SK-N-SH treated with all-trans-retinoic acid at 6 μM for 48 hours (cell line): ENCODE results near the gene ZBTB5.
A peak's percentile ranks its signal among the peaks of the same experiment; 100 is the strongest.
"Not testable (repeated sequence)": the region's sequence is repeated elsewhere in the genome, so short reads cannot be mapped to it uniquely, and the experiment has no call there.

ENCODE experiments used
- ATAC-seq: fragments of 200-7000 bp; cut with Tn5 transposase; 3 replicates; pipeline ENCODE4 v1.9.1; 2020; ENCODE audit warnings: mild to moderate bottlenecking, moderate library complexity
- ARNTL ChIP-seq: fragments of 450-650 bp; formaldehyde crosslinking; IDR thresholded peaks from 2 replicates; pipeline ENCODE4 v1.5.0; 2020; ENCODE audit warnings: low read depth, mild to moderate bottlenecking, moderate library complexity, borderline replicate concordance
- BACH2 ChIP-seq: fragments of 250-450 bp; sonication (Bioruptor Pico); IDR thresholded peaks from 2 replicates; pipeline ENCODE4 v1.9.0; 2021; ENCODE audit warnings: mild to moderate bottlenecking, borderline replicate concordance
- CREB5 ChIP-seq: fragments of 250-450 bp; sonication (Bioruptor Pico); IDR thresholded peaks from 2 replicates; pipeline ENCODE4 v1.5.1; 2020; ENCODE audit warnings: low read depth, mild to moderate bottlenecking, moderate library complexity
- CSDC2 ChIP-seq: fragments of 250-450 bp; sonication (Bioruptor Pico); IDR thresholded peaks from 2 replicates; pipeline ENCODE4 v1.5.0; 2020; ENCODE audit warnings: mild to moderate bottlenecking, moderate library complexity
- ESRRG ChIP-seq: fragments of 250-450 bp; sonication (Bioruptor Pico); IDR thresholded peaks from 2 replicates; pipeline ENCODE4 v1.6.1; 2021; ENCODE audit warnings: mild to moderate bottlenecking
- GLIS3 ChIP-seq: fragments of 250-450 bp; sonication (Bioruptor Pico); IDR thresholded peaks from 2 replicates; pipeline ENCODE4 v1.5.0; 2020; ENCODE audit warnings: mild to moderate bottlenecking, moderate library complexity
- ISL1 ChIP-seq: fragments of 250-450 bp; sonication (Bioruptor Pico); IDR thresholded peaks from 2 replicates; pipeline ENCODE4 v2.1.2; 2022; ENCODE audit warnings: mild to moderate bottlenecking, moderate library complexity
- OSR1 ChIP-seq: fragments of 250-450 bp; sonication (Bioruptor Pico); IDR thresholded peaks from 2 replicates; pipeline ENCODE4 v1.8.0; 2022; ENCODE audit warnings: moderate library complexity, mild to moderate bottlenecking, inconsistent platforms
- PPARA ChIP-seq: fragments of 250-450 bp; sonication (Bioruptor Pico); IDR thresholded peaks from 2 replicates; pipeline ENCODE4 v1.5.0; 2020; ENCODE audit warnings: mild to moderate bottlenecking, borderline replicate concordance
- SNAI2 ChIP-seq: fragments of 250-450 bp; sonication (Bioruptor Pico); IDR thresholded peaks from 2 replicates; pipeline ENCODE4 v1.5.0; 2020; ENCODE audit warnings: mild to moderate bottlenecking, moderate library complexity
- TCF4 ChIP-seq: fragments of 250-450 bp; sonication (Bioruptor Pico); IDR thresholded peaks from 2 replicates; pipeline ENCODE4 v1.8.0; 2021; ENCODE audit warnings: mild to moderate bottlenecking, moderate library complexity, borderline replicate concordance
- TOX ChIP-seq: fragments of 250-450 bp; sonication (Bioruptor Pico); IDR thresholded peaks from 2 replicates; pipeline ENCODE4 v1.8.0; 2021; ENCODE audit warnings: mild to moderate bottlenecking, moderate library complexity, borderline replicate concordance
- ZC3H10 ChIP-seq: fragments of 250-450 bp; sonication (Bioruptor Pico); IDR thresholded peaks from 2 replicates; pipeline ENCODE4 v1.5.1; 2021; ENCODE audit warnings: mild to moderate bottlenecking, moderate library complexity
- ZFP3 ChIP-seq: fragments of 250-450 bp; sonication (Bioruptor Pico); IDR thresholded peaks from 2 replicates; pipeline ENCODE4 v1.5.0; 2020; ENCODE audit warnings: mild to moderate bottlenecking, moderate library complexity
- ZFP30 ChIP-seq: fragments of 450-650 bp; formaldehyde crosslinking; IDR thresholded peaks from 2 replicates; pipeline ENCODE4 v1.5.0; 2022; ENCODE audit warnings: mild to moderate bottlenecking, moderate library complexity
- ZNF565 ChIP-seq: fragments of 450-650 bp; formaldehyde crosslinking; conservative IDR thresholded peaks from 2 replicates; pipeline ENCODE4 v1.5.0; 2020; ENCODE audit warnings: low read depth, mild to moderate bottlenecking, moderate library complexity
- ZNF70 ChIP-seq: fragments of 450-650 bp; formaldehyde crosslinking; IDR thresholded peaks from 2 replicates; pipeline ENCODE4 v1.5.0; 2020; ENCODE audit warnings: mild to moderate bottlenecking, moderate library complexity
- ZNF8 ChIP-seq: fragments of 450-650 bp; formaldehyde crosslinking; IDR thresholded peaks from 2 replicates; pipeline ENCODE4 v1.5.0; 2020; ENCODE audit warnings: mild to moderate bottlenecking, moderate library complexity
- TF ChIP-seq, protein P1 (sequence below): fragments of 250-450 bp; sonication (Bioruptor Pico); IDR thresholded peaks from 2 replicates; pipeline ENCODE4 v1.8.0; 2021; ENCODE audit warnings: low read depth, mild to moderate bottlenecking, moderate library complexity, borderline replicate concordance

ZBTB5 gene

GRCh38 chr9:37512437-37512836 lies 47.2 kb upstream of the ZBTB5 start:
- ATAC-seq = no peak
- no peak for TF ChIP-seq ZNF70 (CRISPR knock-in tag)
- TF ChIP-seq ZFP3 (CRISPR knock-in tag) = no peak
- TF ChIP-seq, protein P1, sequence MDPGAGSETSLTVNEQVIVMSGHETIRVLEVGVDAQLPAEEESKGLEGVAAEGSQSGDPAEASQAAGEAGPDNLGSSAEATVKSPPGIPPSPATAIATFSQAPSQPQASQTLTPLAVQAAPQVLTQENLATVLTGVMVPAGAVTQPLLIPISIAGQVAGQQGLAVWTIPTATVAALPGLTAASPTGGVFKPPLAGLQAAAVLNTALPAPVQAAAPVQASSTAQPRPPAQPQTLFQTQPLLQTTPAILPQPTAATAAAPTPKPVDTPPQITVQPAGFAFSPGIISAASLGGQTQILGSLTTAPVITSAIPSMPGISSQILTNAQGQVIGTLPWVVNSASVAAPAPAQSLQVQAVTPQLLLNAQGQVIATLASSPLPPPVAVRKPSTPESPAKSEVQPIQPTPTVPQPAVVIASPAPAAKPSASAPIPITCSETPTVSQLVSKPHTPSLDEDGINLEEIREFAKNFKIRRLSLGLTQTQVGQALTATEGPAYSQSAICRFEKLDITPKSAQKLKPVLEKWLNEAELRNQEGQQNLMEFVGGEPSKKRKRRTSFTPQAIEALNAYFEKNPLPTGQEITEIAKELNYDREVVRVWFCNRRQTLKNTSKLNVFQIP (CRISPR knock-in tag) = no peak
- no peak for TF ChIP-seq CSDC2 (CRISPR knock-in tag)

DNA sequence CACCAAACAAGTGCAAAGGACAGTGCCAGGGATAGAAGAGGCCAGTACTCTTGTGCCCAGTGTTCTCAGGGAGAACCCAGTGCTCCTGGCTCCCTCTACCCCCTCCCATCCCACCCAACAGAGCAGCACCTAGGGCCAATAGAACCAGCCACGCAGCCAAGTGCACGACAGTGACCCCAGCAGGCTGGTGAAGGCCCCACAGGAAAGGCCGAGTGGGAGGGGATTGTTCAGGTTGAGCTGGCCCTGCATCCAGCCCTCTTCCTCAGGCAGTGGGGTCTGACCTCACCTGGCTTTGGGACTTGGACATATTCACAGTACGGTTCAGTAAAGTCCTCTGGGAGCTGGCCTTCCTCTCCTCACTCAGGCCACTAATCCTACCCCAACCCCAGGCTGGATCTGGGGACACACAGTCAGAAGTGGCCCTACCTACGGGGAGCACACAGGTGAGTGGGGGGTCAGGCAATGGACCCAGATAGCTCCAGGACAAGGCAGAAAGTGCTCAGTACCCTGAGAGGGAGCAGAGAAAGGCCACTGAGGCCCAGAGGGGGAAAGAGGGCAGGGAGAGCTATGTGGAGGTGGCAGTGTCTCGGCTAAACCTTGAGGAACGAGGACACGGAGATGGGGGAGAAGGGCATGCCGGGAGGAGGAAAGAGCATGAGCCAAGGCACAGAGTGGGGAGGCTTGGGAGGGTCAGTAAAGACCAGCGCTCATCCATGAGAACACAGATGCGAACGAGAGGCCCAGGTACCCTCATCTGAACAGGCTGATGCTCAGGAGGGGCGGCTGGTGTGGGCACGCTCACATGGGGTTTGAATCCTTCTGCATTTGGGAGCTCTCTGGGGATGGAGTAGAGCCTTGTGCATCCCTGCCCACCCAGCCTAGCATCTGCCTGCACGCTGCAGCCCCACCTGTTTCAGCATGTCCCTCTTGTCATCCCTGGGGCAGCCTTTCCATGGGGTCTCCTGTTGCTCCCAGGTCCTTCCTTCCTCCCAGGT lies 46.1 kb upstream of the ZBTB5 start:
- peak; percentile 63 for ATAC-seq
- TF ChIP-seq GLIS3 (CRISPR knock-in tag) (no peak), PPARA (CRISPR knock-in tag) (no peak), OSR1 (no peak), TOX (CRISPR knock-in tag) (no peak), ZFP3 (CRISPR knock-in tag) (no peak), TCF4 (CRISPR knock-in tag) (no peak), ZNF70 (CRISPR knock-in tag) (no peak), CREB5 (CRISPR knock-in tag) (no peak), ZC3H10 (no peak), BACH2 (CRISPR knock-in tag) (no peak), ISL1 (no peak), ARNTL (no peak), ZFP30 (no peak)

DNA sequence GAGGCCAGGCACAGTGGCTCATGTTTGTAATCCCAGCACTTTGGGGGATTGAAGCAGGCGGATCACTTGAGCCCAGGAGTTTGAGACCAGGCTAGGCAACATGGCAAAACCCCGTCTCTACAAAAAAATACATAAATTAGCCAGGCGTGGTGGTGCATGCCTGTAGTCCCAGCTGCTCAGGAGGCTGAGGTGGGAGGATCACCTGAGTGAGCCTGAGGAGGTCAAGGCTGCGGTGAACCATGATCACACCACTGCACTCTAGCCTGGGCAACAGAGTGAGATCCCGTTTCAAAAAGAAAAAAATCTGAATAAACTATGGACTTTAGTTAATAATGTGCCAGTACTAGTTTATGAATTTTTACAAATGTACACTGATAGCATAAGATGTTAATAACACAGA lies 44.8 kb upstream of the ZBTB5 start:
- ATAC-seq = not testable (repeated sequence)

DNA sequence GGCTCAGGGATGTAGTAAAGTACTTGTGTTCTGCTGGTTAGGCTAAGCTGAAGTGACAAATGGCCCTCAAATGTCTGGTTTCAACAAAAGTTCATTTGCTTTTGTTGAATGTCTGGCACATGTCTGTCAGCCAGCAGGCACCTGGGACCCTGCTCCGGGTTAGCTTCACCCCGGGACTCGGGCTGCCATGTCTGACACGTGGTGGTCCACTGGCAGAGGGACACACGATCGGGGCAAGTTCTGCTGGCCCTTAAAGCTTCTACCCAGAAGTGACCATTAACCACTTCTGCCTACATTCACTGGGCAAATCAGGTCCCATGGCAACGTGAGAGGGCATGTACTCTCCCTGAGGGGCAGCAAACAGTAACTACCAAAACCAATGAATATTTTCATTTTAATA lies 44.3 kb upstream of the ZBTB5 start:
- no peak for ATAC-seq
- TF ChIP-seq ZFP30 = no peak

DNA sequence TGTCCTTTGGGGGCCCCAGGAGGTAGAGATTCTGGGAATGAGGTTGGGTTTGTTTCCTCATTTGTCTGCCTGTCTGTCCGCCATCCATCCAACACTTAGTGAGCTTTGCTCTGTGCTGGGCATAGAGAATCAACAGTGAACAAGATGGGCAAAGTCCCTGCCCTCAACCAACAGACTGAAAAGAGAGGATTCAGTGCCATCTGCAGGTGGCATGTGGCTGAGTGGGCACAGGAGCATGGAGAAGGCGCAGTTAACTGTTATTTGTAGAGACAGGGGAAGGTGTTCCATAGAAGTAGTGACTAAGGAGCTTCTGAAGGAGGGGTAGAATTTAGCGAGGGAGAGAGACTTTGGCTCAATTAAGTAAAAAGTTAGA lies 43.6 kb upstream of the ZBTB5 start:
- no peak for TF ChIP-seq CSDC2 (CRISPR knock-in tag)
- TF ChIP-seq ESRRG (CRISPR knock-in tag) = no peak
- TF ChIP-seq, protein P1 (CRISPR knock-in tag) = no peak
- TF ChIP-seq ISL1 = no peak
- TF ChIP-seq TOX (CRISPR knock-in tag) = no peak
- TF ChIP-seq ARNTL = no peak
- TF ChIP-seq TCF4 (CRISPR knock-in tag) = no peak
- TF ChIP-seq ZC3H10 = no peak
- no peak for TF ChIP-seq SNAI2
- TF ChIP-seq ZNF8 (CRISPR knock-in tag) = no peak
- TF ChIP-seq GLIS3 (CRISPR knock-in tag) = no peak
- no peak for TF ChIP-seq ZNF70 (CRISPR knock-in tag)
- TF ChIP-seq, all 23 proteins: peak for 0
- ATAC-seq = 0 out of 3 replicates have a peak, but pooled peaks have one; percentile 12

- TF ChIP-seq OSR1 (no peak), CSDC2 (CRISPR knock-in tag) (no peak), ZNF565 (CRISPR knock-in tag) (no peak), ZNF8 (CRISPR knock-in tag) (no peak), ISL1 (no peak)
- TF ChIP-seq, all 23 proteins: peak for 0
- no peak for ATAC-seq
Measured at GRCh38 chr9:37508135-37508833, 43.0 kb upstream of the ZBTB5 start.
